HG03108 (cell line): Measurements from ENCODE around the gene GSG1.
"Not testable (repeated sequence)": the region's sequence is repeated elsewhere in the genome, so short reads cannot be mapped to it uniquely, and the experiment has no call there.

Source experiments
- ATAC-seq: cut with Tn5 transposase; IDR thresholded peaks from one replicate; pipeline ENCODE4 v1.9.1; 2021; ENCODE audit warnings: moderate library complexity; ENCODE audit not compliant: unreplicated experiment

GSG1 gene

DNA sequence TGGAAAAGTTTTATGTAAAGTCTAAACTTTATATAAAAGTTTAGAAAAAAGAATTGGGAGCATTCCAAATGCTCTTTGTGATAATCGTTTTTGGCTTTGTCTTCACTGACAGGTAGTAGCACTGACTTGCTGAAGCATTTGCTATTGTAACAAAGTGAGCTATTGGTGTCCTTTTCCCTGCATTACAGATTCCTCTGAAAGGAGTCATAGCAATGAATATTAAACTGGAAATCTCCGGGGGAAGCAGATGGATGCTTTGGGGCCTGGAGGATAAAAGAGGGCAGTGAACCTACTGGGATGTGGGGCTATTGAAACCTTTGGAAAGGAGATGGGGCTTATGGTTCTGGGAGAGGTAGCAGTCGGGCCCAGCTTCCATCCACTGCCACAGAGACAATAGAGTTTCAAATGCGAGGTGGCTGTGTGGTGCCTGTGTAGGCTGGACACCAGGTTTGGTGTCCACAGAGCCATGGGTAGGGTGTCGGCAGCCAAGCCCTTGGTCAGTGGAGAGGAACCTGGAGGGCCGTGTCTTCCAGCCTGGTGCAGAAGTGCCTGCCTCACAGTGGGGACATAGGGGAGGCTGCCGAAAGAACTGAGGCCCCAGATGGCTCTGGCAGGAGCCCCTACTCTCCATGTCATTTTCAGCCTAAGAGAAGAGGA is 10.1 kb downstream of the GSG1 start:
- no peak for ATAC-seq

DNA sequence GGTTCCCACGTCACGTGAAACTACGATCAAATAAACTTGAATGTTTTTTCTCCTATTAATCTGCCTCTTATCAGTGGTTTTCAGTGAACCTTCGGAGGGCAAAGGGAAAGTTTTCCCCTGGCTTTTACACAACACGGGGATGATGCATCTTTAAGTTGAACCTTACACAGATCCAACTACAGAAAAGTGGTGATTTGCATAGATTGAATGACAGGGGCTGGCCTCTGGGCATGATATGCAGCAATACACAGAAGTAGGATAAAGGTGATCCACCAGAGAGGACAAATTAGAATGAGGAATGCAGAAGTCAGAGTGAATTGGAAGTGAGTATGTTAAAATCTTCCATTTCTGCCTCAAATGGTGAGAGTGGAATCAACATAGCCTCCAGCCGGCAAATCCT is 11.6 kb downstream of the GSG1 start:
- no peak for ATAC-seq

DNA sequence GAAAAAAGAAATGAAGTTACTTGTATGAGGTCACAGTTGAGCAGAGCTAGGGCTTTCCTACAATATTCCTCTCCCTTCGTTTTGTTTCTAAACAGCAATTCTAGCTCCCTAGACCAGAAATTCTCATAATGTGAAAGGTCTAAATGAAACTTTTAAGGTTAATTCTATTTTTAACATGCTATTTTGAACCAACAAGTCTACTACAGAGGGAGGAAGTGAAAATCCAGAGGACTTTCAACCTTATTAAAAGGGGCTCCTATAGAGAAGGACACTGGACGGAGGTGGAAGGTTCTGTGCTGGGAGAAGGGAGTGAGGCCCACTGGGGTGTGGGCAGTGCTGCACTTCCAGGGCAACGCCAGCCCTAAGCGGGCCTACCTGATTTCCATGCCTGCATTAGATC is 13.4 kb downstream of the GSG1 start:
- ATAC-seq = no peak

DNA sequence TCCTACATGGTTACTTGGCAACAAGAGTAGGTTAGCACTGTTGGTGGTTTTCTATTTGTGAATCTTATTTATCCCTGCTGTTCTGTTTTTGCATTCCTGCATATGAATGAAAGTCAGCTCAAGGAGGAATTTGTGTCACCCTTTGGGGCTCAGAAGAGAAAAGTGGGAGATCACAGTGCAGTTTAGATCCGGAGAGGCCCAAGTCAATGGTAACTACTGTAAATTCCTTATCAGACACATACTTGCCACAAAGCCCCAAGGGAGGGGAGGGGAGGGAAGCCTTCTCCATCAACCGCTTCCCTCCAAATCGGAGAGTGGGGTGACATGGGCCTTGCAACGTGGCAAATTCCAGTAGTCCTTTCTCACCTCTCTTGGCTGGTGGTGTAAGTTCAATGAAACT is 15.0 kb downstream of the GSG1 start:
- ATAC-seq = no peak

DNA sequence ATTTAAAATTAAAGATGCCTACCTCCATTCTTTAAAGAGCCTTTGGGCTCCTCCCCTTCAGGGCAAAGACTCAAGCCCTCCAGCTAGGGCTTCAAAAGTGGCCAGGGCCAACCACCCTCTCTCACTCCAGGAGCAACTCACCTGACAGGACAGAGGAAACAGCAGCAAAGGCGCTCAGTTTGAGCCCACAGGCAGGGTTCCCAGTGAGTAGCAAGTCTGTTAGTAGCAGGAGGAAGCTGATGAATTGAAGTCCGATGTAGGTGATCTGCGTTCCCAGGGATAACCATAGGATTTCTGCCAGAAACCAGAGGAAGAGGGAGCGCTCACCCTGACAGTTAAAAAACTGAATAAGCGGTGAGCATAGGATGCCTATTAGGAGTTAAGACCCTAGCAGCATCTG is 15.7 kb downstream of the GSG1 start:
- ATAC-seq = no peak

DNA sequence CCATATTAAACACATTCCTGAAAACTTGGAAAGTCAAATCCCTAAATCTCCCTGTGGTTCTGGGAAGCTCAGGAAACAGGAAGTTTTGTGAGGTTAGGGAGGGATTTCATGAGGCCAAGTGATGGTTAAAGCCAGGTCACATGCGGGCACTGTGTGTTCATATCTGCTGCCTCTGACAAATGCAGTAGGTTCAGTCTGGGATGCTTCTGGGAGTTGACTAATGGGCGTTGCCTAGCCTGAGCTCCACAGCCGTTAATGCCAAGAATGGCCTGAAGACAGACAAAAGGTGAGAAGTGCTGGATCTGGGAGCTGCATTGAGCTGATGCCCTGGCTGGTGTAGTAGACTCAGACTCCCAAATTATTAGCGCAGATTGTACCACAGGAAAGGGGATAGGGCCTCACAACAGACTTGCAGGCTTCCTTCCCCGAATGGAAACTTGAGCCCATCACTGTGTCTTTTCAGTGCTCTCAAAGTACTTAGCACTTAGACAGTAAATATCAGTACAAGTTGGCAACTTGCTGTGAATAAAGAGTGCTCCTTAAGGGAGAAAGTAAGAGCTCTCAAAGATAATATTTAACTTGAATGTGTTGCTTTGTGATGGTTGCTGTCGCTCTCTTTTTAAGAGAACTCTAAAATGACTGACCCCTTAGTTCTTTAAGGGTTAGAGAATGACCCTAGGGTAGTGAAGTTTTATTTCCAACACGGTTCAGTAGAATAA is 17.3 kb downstream of the GSG1 start:
- no peak for ATAC-seq

DNA sequence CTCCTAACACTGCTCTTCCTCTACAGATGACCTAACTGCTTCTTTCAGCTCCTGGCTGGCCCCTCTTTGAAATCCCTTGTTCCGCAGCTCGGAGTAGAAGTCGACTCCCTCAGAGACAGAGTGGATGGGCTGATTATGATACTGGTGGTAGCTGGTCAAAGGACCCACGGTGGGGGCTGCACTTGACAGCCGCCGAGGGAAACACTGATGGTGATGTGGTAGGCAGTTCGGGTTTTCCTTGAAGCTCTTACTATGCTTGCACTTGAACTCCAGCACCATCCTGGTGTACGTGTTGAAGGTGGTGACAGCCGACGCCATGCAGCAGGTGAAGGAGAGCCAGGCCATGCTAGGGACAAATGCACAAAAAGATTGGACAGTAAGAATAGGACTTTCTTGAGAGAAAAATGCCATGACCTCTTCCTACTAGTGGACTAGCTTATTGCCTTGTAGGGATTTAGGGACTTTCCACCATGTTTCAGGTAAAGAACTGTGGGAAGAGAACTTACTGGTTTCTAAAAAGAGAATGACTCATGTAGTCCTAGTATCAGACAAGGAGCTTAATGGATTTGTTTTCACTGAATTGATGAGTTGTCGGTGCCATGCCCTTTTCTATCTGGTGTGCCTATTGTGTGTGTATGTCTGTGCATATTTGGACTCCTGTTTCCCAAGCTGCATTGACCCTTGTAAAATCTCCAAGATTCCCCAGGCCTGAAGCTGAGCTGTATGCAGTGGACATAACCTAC is 18.4 kb downstream of the GSG1 start:
- no peak for ATAC-seq

DNA sequence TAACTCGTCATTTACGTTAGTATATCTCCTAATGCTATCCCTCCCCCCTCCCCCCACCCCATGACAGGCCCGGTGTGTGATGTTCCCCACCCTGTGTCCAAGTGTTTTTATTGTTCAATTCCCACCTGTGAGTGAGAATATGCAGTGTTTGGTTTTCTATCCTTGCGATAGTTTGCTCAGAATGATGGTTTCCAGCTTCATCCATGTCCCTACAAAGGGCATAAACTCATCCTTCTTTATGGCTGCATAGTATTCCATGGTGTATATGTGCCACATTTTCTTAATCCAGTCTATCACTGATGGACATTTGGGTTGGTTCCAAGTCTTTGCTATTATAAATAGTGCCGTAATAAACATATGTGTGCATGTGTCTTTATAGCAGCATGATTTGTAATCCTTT is 19.8 kb downstream of the GSG1 start:
- ATAC-seq = not testable (repeated sequence)

DNA sequence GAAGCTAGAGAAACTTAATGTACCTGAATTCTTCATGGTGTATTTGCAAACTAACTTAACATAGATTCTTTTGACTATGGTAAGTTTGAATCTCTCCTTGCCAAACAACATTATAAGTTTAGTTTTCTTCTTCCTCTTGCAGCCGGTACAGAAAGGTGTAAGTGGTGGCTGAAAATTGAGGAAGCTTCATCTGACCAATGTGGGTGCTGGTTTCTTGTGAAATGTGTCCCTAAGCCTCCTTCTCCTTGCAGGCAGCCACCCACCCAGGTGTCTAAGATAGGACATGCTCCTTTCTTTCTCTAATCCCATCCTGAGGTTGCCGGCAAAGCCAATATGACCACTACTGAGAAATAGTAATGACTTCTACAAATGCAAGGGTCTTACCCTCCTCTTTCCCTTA is 20.6 kb downstream of the GSG1 start:
- no peak for ATAC-seq

DNA sequence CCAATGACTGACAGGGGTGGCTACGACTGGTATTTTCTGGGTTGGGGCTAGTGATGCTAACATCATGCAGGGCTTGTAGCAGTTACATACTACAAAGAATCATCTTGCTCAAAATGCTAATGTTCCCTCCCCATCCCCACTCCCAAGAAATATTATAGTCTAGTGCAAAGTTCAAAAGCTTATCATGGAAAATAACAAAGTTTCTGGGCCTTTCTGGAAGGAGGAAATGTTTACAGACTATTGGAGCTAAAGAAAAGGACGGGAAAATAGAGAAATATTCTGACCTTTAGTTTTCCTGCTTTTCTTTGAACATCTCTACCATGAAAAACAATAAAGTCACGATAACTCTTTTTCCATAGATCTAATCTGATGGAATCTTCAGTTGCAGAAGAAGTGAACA is 23.2 kb downstream of the GSG1 start:
- no peak for ATAC-seq

DNA sequence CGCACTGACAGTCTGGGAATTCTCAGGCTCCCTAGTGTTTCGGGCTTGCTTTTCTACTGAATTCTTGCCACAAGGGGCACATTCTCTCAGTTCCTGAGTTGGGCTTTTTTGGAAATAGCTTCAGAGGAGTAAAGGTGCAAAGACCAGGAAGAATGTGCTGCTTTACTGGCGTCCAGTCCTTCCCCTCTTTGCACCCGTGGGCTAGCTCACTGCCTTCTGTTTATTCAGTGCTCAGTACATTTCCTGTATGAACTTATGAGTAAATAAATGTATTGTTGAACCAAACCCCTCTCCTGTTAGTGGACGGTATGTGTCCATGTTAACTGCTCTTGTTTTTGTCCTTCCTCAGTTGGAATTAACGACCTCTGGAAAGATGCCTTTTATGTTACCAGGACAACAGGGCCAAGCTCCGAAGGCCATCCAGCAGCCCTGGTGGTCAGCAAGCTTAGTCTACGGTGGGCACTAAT is 24.0 kb downstream of the GSG1 start:
- ATAC-seq = no peak

DNA sequence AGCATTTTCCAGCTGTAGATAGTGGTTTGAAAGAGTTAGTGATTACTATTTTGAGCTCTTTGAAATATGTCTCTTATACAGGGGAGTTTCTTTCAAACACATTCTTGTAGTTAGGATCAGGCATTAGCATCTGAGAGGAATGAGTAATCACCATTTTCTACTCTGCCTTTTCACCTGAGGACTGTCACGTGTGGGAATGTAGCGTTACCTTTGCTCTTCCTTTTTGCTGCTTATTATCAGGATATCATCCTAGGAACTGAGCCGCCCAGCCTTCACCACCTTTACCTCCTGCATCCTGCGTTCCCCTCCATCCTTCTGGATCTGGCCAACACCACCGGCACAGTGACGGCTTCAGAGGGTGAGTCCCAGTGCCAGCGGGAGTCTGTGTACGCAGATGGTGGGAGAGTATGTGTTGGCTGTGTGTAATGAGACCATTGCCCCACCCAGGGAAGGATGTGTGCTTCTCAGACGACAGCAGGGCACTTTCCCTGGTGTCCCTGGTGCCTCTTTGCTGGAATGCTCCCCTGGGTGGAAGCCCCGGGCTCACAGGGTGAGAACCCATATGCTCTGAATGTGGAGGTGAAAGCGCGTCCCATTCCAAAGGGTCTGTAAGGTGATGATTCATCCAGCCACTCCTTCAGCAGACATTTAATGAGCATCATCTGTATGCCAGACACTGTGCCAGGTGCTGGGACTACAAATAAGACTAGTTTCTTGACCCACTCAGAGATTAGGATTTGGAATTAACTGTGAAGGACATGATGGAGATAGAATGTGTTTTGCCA is 27.5 kb downstream of the GSG1 start:
- no peak for ATAC-seq

DNA sequence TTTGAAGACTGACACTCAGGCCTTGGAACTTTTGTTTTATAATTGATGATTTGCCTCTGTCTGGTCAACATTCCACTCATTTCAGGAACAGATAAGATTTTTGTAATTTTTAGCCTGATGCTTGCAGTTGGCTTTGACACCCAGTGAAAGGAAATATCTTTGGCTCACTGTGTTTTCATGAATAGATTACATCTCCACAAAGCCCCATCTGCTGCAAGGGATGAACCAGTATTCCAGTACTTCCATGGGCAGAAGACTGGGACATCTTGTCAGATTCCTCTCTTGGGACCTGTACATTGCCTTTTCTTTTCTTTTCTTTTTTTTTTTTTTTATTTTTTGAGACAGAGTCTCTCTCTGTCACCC is 28.4 kb downstream of the GSG1 start:
- ATAC-seq = no peak

DNA sequence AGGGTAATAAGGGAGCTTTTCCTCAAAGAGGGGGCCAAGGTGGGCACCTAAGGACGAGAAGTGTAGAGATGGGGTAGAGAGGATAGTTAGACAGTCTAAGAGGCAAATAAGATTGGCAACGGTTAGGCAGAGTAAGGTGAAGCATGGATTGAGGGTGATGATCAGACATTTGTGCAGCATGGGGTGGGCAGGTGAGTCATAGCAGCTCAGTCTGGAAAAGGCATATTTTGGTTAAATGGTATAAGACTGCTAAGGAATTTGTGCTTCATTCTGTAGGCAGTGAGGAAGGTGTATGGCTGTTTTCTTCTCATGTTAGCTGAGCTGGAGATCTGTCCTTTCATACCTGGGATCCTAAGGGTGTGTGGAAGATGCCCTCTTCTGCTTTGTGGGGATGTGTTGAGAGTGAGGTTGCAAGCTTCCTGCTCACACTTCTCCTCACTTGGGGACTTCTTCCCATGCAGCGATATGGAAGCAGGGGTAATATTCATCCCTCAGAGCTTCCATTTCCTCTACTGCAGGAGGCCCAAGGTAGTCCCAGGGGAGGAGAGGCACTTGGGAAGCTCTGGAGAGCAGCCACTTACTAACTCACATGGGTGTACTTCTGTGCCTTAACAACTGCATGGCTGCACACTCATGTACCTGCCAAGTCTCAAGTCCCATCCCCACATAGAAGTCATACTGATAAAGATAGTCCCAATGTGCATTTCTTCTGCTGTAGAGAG is 28.9 kb downstream of the GSG1 start:
- no peak for ATAC-seq

DNA sequence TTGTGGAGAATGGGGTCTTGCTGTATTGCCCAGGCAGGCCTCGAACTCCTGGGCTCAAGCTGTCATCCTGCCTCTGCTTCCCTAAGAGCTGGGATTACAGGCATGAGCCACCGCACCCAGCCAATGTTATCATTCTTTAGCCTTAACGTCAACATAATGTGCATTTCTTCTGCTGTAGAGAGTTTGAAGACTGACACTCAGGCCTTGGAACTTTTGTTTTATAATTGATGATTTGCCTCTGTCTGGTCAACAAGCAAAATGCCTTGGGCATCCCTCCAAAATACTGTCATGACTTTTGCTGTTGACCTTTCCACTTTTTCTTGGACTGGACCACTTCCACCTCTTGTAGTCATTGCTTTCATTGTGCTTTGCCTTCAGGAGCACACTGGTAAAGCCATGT is 30.3 kb downstream of the GSG1 start:
- no peak for ATAC-seq

DNA sequence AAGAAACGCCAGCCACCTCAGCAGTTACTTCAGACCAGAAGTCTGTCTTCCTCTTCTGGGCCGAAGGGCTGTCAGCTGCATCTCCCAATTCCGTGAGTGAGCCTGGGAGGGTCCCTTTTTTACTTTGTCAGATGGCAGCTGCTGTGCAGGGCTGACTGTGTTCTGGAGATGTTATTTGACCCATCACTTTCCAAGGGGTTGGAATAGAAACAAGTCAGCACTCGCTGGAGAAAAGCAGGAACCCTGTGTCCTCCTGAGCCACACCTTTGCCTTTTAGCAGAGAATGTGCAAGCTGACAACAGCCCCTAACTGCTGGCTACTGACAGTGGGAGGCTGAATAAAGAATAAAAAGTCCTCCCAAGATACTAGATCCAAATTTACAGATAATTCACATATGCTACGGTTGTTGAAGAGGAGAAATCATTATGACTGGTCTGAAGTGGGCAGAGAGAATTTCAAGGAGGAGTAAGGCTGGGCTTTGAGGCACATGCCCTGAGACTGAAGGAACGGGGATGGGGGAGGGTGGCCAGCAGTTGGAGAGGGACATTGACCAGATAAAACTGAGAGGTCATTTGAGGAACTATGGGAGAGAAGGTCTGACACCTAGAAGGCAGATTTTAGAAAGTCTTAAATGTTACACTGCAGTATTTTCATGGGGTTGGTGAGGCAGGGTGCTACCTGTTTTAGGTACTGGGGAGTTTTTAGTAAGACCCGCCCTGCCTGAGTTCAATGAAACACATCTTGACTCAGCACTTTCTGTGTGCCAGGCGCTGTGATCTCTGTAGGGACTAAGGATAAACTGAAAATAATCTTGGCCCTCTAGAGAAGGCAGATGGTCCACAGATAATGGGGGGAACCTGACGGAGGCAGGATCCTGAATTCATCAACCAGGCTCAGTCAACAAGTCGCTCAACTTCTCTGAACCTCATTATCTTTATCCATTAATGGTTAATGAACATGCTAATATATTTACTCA is 31.9 kb downstream of the GSG1 start:
- no peak for ATAC-seq

DNA sequence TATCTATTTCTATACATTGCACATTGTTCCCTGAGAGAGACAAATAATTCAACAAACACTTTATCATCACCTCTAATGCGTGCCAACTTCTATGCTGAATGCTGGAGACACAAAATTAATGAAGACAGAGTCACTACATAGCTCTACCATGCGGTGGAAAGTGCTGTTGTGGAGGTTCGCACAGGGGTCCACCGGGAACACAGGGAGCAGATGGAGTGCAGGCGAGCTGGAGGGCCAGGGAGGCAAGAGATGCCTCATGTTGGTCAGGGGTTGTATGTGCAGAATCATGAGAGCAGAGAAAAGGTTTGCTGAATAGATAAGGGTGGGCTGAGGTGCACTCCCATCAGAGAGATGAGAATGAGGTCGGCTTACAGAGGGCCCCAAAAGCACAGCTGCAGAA is 34.1 kb downstream of the GSG1 start:
- ATAC-seq = no peak

DNA sequence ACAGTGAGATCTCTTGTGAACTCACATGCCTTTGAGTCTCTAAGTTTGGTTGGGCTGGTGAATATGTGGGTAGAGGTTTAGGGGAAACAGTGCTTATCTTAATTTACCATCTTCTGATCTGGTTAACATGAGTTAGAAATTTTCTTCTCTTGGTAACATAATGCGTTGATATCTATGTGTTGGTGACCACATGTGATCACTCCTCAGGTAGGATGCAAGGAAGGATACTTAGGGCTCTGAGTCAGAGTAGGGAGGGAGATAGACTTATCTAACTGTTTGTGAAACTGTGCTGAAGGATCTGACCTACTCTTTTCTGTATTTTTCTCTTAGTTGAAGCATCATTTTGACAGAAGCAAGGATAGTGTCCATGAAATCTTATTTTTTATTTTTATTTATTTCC is 36.1 kb downstream of the GSG1 start:
- no peak for ATAC-seq

DNA sequence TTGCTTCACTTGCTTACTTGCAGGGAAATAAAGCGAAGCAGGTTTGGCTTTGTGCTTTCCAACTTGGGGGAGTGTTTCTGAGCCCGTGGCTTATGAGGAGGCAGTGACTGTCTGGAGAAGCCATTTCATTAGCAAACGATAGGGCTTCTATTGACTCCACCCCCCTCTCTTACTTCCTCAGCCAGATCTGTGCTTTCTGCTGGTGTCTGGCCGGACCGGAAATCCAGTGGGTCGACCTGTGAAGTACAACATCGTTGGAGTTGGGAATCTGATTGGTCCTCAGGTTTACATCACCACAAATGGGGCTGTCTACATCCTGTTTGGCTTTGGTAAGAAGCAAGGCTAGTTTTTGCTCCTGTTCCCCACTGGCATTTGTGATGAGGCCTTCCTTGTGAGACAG is 37.0 kb downstream of the GSG1 start:
- no peak for ATAC-seq

DNA sequence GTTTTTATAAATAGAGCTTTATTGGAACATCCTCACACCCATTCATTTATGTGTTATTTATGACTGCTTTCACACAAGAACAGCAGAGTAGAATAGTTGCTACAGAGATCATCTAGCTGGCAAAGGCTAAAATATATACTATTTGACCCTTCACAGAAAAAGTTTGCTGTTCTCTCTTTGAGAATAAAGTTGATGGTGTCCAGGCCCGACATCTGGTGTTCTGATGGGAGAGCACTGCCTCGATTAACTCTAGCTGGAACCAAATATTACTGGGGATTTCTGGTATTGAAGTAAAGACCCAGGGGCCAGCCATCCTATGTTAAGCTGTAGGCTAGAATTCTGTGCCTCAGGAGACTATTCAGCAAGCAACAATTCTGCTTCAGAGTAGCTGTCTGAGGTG is 37.5 kb downstream of the GSG1 start:
- no peak for ATAC-seq
